HepG2 (cell line): ENCODE data around the gene E2F3. TPM values are rescaled to one million over a fixed set of nuclear protein-coding genes. Genes with fewer than 3 reads are reported as not detected.

Source experiments
- ATAC-seq: fragments of 200-7000 bp; cut with Tn5 transposase; 3 replicates; pipeline ENCODE4 v1.9.1; 2020; ENCODE audit warnings: mild to moderate bottlenecking, moderate library complexity
- BruUV-seq: library from RNA; stranded (reverse); fragments of 400-500 nt; replicated peaks from 2 replicates; lab custom pipeline; 2021; lab: Mats Ljungman, UMichigan
- CTCF ChIA-PET: fragments of 300-600 bp; formaldehyde crosslinking; extraction: SDS; loops from one replicate; lab custom pipeline; 2021; ENCODE audit warnings: low total read pairs, inconsistent platforms, low intra/inter-chr PET ratio; lab: Yijun Ruan, JAX
- POLR2A ChIA-PET: fragments of 350-600 bp; sonication (Branson Sonifier 250); formaldehyde crosslinking; loops from one replicate; lab custom pipeline; 2020; ENCODE audit warnings: antibody characterized with exemption, inconsistent platforms; lab: Yijun Ruan, JAX
- DNase-seq: peaks from one replicate; pipeline ENCODE4 v3.0.0-alpha.2; 2015; ENCODE audit warnings: low spot score
- FAIRE-seq: peaks from 3 replicates; lab custom pipeline; 2011; peaks lifted over from hg19 to GRCh38; lab: Jason Lieb, UNC
- H2AFZ ChIP-seq: one replicate; pipeline ENCODE4 v1.6.1; 2011; ENCODE audit warnings: low read length, inconsistent platforms
- H3K27ac ChIP-seq: fragments of 300-600 bp; 3 replicates; pipeline ENCODE4 v1.8.0; 2011; ENCODE audit warnings: mixed run types, mild to moderate bottlenecking, mixed read lengths, low read length, inconsistent platforms; ENCODE audit not compliant: insufficient read depth; ENCODE audit errors: extremely low read length
- H3K27me3 ChIP-seq, 2 experiments: fragments of 200-600 bp in 1 of 2; 2 replicates in 1 of 2; 3 replicates in 1 of 2; pipeline versions ENCODE4 v1.6.0 to v1.8.0; 2011; ENCODE audit warnings: low read length in 2 of 2, mild to moderate bottlenecking in 2 of 2, moderate library complexity in 2 of 2, inconsistent platforms in 1 of 2; ENCODE audit not compliant: insufficient read depth in 2 of 2, control insufficient read depth in 1 of 2
- H3K36me3 ChIP-seq, 2 experiments: fragments of 200-600 bp in 1 of 2; replicated peaks in 1 of 2; 2 replicates in 1 of 2; 3 replicates in 1 of 2; pipeline versions ENCODE4 v1.5.1 to v1.8.0; 2011; ENCODE audit warnings: low read length in 2 of 2, inconsistent platforms in 1 of 2; ENCODE audit not compliant: insufficient read depth in 2 of 2, control insufficient read depth in 1 of 2
- H3K4me1 ChIP-seq: 2 replicates; pipeline ENCODE4 v1.5.1; 2012; ENCODE audit warnings: low read length, inconsistent platforms; ENCODE audit not compliant: insufficient read depth
- H3K4me2 ChIP-seq: 2 replicates; pipeline ENCODE4 v1.6.0; 2011; ENCODE audit warnings: low read depth, low read length, inconsistent platforms
- H3K4me3 ChIP-seq, 3 experiments: fragments of 200-600 bp in 1 of 3; sonication (generic), shearing (Covaris generic) in 1 of 3; replicated peaks in 1 of 3; 2 replicates each; pipeline ENCODE4 v1.5.1; 2011 to 2016; ENCODE audit warnings: low read length in 3 of 3, inconsistent platforms in 2 of 3, low read depth in 2 of 3, mild to moderate bottlenecking in 2 of 3, control low read depth in 1 of 3, mixed read lengths in 1 of 3; ENCODE audit not compliant: insufficient read depth in 1 of 3
- H3K79me2 ChIP-seq: one replicate; pipeline ENCODE4 v1.6.1; 2011; ENCODE audit warnings: low read length, inconsistent platforms; ENCODE audit not compliant: insufficient read depth
- H3K9ac ChIP-seq: 2 replicates; pipeline ENCODE4 v1.6.0; 2011; ENCODE audit warnings: mild to moderate bottlenecking, low read depth, low read length, inconsistent platforms; ENCODE audit not compliant: insufficient read depth
- H3K9me3 ChIP-seq: 2 replicates; pipeline ENCODE4 v1.5.1; 2012; ENCODE audit warnings: mild to moderate bottlenecking, low read length
- H4K20me1 ChIP-seq: 2 replicates; pipeline ENCODE4 v1.6.0; 2011; ENCODE audit warnings: inconsistent platforms, mild to moderate bottlenecking, low read length, moderate library complexity; ENCODE audit not compliant: insufficient read depth
- CC2D1A ChIP-seq: sonication (generic); formaldehyde crosslinking; IDR thresholded peaks from 2 replicates; pipeline ENCODE4 v1.8.1; 2023; ENCODE audit warnings: mild to moderate bottlenecking, missing genetic modification reagents
- CCAR2 ChIP-seq: fragments of 200-400 bp; formaldehyde crosslinking; optimal IDR thresholded peaks from 2 replicates; pipeline ENCODE3; 2018; ENCODE audit warnings: low read depth, mild to moderate bottlenecking, low read length, moderate library complexity
- CHD2 ChIP-seq: IDR thresholded peaks from 2 replicates; pipeline ENCODE4 v1.6.1; 2011; ENCODE audit warnings: low read depth, low read length, improper control_type of control experiment
- MEIS2 ChIP-seq: sonication (generic); formaldehyde crosslinking; IDR thresholded peaks from 2 replicates; pipeline ENCODE4 v1.9.0; 2021; ENCODE audit warnings: mild to moderate bottlenecking, missing genetic modification reagents
- TBX2 ChIP-seq: sonication (generic); formaldehyde crosslinking; IDR thresholded peaks from 2 replicates; pipeline ENCODE4 v1.5.0; 2020; ENCODE audit warnings: missing genetic modification reagents, mild to moderate bottlenecking, borderline replicate concordance
- ZFP90 ChIP-seq: sonication (generic); formaldehyde crosslinking; IDR thresholded peaks from 2 replicates; pipeline ENCODE4 v1.8.0; 2022; ENCODE audit warnings: missing genetic modification reagents, mild to moderate bottlenecking, inconsistent platforms, borderline replicate concordance
- ZNF543 ChIP-seq: sonication (generic); formaldehyde crosslinking; IDR thresholded peaks from 2 replicates; pipeline ENCODE4 v1.4.0; 2020; ENCODE audit warnings: mild to moderate bottlenecking, missing genetic modification reagents
- ZNF644 ChIP-seq: IDR thresholded peaks from 2 replicates; pipeline ENCODE4 v1.6.1; 2016; ENCODE audit warnings: low read depth
- ZNF7 ChIP-seq: IDR thresholded peaks from 2 replicates; pipeline ENCODE4 v1.6.1; 2016; ENCODE audit warnings: missing biosample characterization, missing genetic modification reagents
- whole genome bisulfite sequencing: methylation state at CpG from one replicate; pipeline ENCODE4 v1.1.6; 2017; ENCODE audit warnings: low lambda C conversion rate; 5-methylcytosine and 5-hydroxymethylcytosine counted together
- in situ Hi-C: cut with HindIII; loops from 2 replicates; pipeline ENCODE4 v1.10.0; 2017; ENCODE audit warnings: low pct_unique_long_range_greater_than_20kb; ENCODE audit not compliant: extremely low pct_ligation_motif_present
- intact Hi-C: fragments of 100-400 bp; cut with micrococcal nuclease; formaldehyde crosslinking; loops from one replicate; pipeline ENCODE4 v1.10.0; 2022; ENCODE audit not compliant: unreplicated experiment
- polyA plus RNA-seq, 8 experiments: library from polyadenylated mRNA; depleted of rRNA in 3 of 8; stranded (reverse) in 7 of 8; unstranded in 1 of 8; fragments of >200 nt; fragmentation: Illumina TruSeq in 4 of 8; extraction: Trizol in 4 of 8; gene quantifications; 2 replicates each; pipeline versions ENCODE4 v1.2.1 to v1.2.3, GENCODE V29; 2011 to 2016; ENCODE audit warnings: low read depth in 4 of 8, missing spikeins in 1 of 8, mixed read lengths in 1 of 8; ENCODE audit not compliant: insufficient read depth in 1 of 8
- total RNA-seq, 5 experiments: library from RNA; depleted of rRNA; stranded (reverse); fragments of >200 nt; fragmentation: Illumina TruSeq; extraction: Trizol; gene quantifications; 2 replicates each; pipeline ENCODE4 v1.2.3, GENCODE V29; 2016; ENCODE audit warnings: low read depth in 1 of 5
- TF ChIP-seq, protein P1 (sequence below): sonication (generic); formaldehyde crosslinking; IDR thresholded peaks from 2 replicates; pipeline ENCODE4 v1.8.1; 2022; ENCODE audit warnings: low read depth, mild to moderate bottlenecking, missing genetic modification reagents
- TF ChIP-seq, protein P2 (sequence below): sonication (generic); formaldehyde crosslinking; conservative IDR thresholded peaks from 2 replicates; pipeline ENCODE4 v1.4.0; 2020; ENCODE audit warnings: missing genetic modification reagents
- TF ChIP-seq, protein P3 (sequence below): IDR thresholded peaks from 2 replicates; pipeline ENCODE4 v1.6.1; 2016; ENCODE audit warnings: missing biosample characterization, missing genetic modification reagents, low read depth
- TF ChIP-seq, protein P4 (sequence below): sonication (generic); formaldehyde crosslinking; IDR thresholded peaks from 2 replicates; pipeline ENCODE4 v1.4.0; 2020; ENCODE audit warnings: missing genetic modification reagents, borderline replicate concordance
- TF ChIP-seq, protein P5 (sequence below): sonication (generic); formaldehyde crosslinking; IDR thresholded peaks from 2 replicates; pipeline ENCODE4 v1.5.0; 2020; ENCODE audit warnings: missing genetic modification reagents

Gene E2F3
- total and polyA plus RNA-seq, 2 of the 13 experiments (the other 11 are each of a cell fraction or from before 2014, with no cell fraction given), result 8.5 to 12.7 TPM

GRCh38 chr6:20477485-20477884, 75.8 kb downstream of the E2F3 start (continued):
- TF ChIP-seq, protein P1, sequence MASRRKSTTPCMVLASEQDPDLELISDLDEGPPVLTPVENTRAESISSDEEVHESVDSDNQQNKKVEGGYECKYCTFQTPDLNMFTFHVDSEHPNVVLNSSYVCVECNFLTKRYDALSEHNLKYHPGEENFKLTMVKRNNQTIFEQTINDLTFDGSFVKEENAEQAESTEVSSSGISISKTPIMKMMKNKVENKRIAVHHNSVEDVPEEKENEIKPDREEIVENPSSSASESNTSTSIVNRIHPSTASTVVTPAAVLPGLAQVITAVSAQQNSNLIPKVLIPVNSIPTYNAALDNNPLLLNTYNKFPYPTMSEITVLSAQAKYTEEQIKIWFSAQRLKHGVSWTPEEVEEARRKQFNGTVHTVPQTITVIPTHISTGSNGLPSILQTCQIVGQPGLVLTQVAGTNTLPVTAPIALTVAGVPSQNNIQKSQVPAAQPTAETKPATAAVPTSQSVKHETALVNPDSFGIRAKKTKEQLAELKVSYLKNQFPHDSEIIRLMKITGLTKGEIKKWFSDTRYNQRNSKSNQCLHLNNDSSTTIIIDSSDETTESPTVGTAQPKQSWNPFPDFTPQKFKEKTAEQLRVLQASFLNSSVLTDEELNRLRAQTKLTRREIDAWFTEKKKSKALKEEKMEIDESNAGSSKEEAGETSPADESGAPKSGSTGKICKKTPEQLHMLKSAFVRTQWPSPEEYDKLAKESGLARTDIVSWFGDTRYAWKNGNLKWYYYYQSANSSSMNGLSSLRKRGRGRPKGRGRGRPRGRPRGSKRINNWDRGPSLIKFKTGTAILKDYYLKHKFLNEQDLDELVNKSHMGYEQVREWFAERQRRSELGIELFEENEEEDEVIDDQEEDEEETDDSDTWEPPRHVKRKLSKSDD, result no peak
- TF ChIP-seq ZNF644 (CRISPR knock-in tag) (no peak), CHD2 (no peak)

- ATAC-seq (no peak), DNase-seq (no peak), FAIRE-seq (no peak)
- no peaks in the 10 kb centered on the region for H3K9me3 ChIP-seq
- no TSS peak for BruUV-seq
- H3K4me3 ChIP-seq, result no peak overlapping the region
- intact Hi-C loops, result no loop called here
- H2AFZ ChIP-seq, result no peak overlapping the region
- POLR2A ChIA-PET, result no interaction called here
- no peak overlapping the region for H3K9ac ChIP-seq
- H3K4me2 ChIP-seq, result no peak overlapping the region
- CTCF ChIA-PET, result no interaction called here
- 96% methylated on average over 5 of the region's 5 CpGs for WGBS
- H4K20me1 ChIP-seq, result no peaks in the 10 kb centered on the region
- in situ Hi-C loops, result no loop called here
- no peak overlapping the region for H3K27ac ChIP-seq
- peaks cover 14% of the 10 kb centered on the region for H3K4me1 ChIP-seq
- no peaks in the 10 kb centered on the region for H3K27me3 ChIP-seq
- peaks cover 2% of the 10 kb centered on the region for H3K79me2 ChIP-seq
- H3K36me3 ChIP-seq, result peaks cover 13 to 47% of the 10 kb centered on the region in 2 experiments
- TF ChIP-seq CCAR2 (no peak), MEIS2 (CRISPR knock-in tag) (no peak), ZNF543 (CRISPR knock-in tag) (no peak), ZNF7 (CRISPR knock-in tag) (no peak), CC2D1A (CRISPR knock-in tag) (no peak), ZFP90 (CRISPR knock-in tag) (no peak), TBX2 (CRISPR knock-in tag) (no peak)
- TF ChIP-seq, protein P2, sequence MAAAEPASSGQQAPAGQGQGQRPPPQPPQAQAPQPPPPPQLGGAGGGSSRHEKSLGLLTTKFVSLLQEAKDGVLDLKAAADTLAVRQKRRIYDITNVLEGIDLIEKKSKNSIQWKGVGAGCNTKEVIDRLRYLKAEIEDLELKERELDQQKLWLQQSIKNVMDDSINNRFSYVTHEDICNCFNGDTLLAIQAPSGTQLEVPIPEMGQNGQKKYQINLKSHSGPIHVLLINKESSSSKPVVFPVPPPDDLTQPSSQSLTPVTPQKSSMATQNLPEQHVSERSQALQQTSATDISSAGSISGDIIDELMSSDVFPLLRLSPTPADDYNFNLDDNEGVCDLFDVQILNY (CRISPR knock-in tag), result no peak
- TF ChIP-seq, protein P3, sequence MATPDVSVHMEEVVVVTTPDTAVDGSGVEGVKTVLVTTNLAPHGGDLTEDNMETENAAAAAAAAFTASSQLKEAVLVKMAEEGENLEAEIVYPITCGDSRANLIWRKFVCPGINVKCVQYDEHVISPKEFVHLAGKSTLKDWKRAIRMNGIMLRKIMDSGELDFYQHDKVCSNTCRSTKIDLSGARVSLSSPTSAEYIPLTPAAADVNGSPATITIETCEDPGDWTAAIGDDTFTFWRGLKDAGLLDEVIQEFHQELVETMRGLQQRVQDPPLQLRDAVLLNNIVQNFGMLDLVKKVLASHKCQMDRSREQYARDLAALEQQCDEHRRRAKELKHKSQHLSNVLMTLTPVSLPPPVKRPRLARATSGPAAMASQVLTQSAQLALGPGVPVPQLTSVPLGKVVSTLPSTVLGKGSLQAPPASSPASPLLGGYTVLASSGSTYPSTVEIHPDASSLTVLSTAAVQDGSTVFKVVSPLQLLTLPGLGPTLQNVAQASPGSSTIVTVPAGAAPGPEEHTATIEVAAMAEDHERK (CRISPR knock-in tag), result no peak
- TF ChIP-seq, protein P4, sequence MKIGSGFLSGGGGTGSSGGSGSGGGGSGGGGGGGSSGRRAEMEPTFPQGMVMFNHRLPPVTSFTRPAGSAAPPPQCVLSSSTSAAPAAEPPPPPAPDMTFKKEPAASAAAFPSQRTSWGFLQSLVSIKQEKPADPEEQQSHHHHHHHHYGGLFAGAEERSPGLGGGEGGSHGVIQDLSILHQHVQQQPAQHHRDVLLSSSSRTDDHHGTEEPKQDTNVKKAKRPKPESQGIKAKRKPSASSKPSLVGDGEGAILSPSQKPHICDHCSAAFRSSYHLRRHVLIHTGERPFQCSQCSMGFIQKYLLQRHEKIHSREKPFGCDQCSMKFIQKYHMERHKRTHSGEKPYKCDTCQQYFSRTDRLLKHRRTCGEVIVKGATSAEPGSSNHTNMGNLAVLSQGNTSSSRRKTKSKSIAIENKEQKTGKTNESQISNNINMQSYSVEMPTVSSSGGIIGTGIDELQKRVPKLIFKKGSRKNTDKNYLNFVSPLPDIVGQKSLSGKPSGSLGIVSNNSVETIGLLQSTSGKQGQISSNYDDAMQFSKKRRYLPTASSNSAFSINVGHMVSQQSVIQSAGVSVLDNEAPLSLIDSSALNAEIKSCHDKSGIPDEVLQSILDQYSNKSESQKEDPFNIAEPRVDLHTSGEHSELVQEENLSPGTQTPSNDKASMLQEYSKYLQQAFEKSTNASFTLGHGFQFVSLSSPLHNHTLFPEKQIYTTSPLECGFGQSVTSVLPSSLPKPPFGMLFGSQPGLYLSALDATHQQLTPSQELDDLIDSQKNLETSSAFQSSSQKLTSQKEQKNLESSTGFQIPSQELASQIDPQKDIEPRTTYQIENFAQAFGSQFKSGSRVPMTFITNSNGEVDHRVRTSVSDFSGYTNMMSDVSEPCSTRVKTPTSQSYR (CRISPR knock-in tag), result no peak
- TF ChIP-seq, protein P5, sequence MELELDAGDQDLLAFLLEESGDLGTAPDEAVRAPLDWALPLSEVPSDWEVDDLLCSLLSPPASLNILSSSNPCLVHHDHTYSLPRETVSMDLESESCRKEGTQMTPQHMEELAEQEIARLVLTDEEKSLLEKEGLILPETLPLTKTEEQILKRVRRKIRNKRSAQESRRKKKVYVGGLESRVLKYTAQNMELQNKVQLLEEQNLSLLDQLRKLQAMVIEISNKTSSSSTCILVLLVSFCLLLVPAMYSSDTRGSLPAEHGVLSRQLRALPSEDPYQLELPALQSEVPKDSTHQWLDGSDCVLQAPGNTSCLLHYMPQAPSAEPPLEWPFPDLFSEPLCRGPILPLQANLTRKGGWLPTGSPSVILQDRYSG, result no peak
Measured at GRCh38 chr6:20479060-20479459, 77.4 kb downstream of the E2F3 start.
